HG02943 (cell line): ENCODE results near the gene CABLES2.
"Not testable (repeated sequence)": the region's sequence is repeated elsewhere in the genome, so short reads cannot be mapped to it uniquely, and the experiment has no call there.

Source experiments
- ATAC-seq: cut with Tn5 transposase; IDR thresholded peaks from one replicate; pipeline ENCODE4 v1.9.1; 2021; ENCODE audit warnings: mild to moderate bottlenecking, low read depth, moderate library complexity; ENCODE audit not compliant: unreplicated experiment

CABLES2 gene

GRCh38 chr20:62373631-62374179 is 33.4 kb downstream of the CABLES2 start:
- not testable (repeated sequence) for ATAC-seq

GRCh38 chr20:62372042-62372993 is 34.8 kb downstream of the CABLES2 start:
- no peak for ATAC-seq

- ATAC-seq: no peak
These were observed 35.5 kb downstream of the CABLES2 start for GRCh38 chr20:62371588-62372041.

GRCh38 chr20:62370807-62371587 is 36.1 kb downstream of the CABLES2 start:
- ATAC-seq: no peak

- no peak for ATAC-seq
These were observed 36.8 kb downstream of the CABLES2 start for GRCh38 chr20:62370115-62370806.

GRCh38 chr20:62369815-62370114 is 37.3 kb downstream of the CABLES2 start:
- ATAC-seq: no peak

GRCh38 chr20:62368976-62369814 is 37.9 kb downstream of the CABLES2 start:
- ATAC-seq: no peak

GRCh38 chr20:62368392-62368975 is 38.6 kb downstream of the CABLES2 start:
- no peak for ATAC-seq

GRCh38 chr20:62367633-62368391 is 39.3 kb downstream of the CABLES2 start:
- no peak for ATAC-seq

GRCh38 chr20:62367136-62367632 is 39.9 kb downstream of the CABLES2 start, which contains the start of gene LAMA5:
TSS of gene LAMA5 (minus strand) at chr20:62367312. CDS start at chr20:62367245, 67 bp downstream.
- ATAC-seq: no peak

- ATAC-seq: no peak
These were observed 40.5 kb downstream of the CABLES2 start for GRCh38 chr20:62366370-62367135.

GRCh38 chr20:62365814-62366369 is 41.2 kb downstream of the CABLES2 start:
- ATAC-seq: no peak

- ATAC-seq: no peak
These were observed 42.0 kb downstream of the CABLES2 start for GRCh38 chr20:62364911-62365736.

GRCh38 chr20:62363920-62364851 is 42.9 kb downstream of the CABLES2 start:
- ATAC-seq: no peak
